Activated B cell treated with CpG ODN at 0.5 μM for 24 hours (primary cell): Measurements from ENCODE around the gene TAF1C. TPM values are rescaled to one million over a fixed set of nuclear protein-coding genes. Genes with fewer than 3 reads are reported as not detected.

ENCODE experiments used
- ATAC-seq: fragments of 200-7000 bp; cut with Tn5 transposase; one replicate; pipeline ENCODE4 v1.10.0; 2021; ENCODE audit warnings: low read depth, mild to moderate bottlenecking, moderate library complexity
- CTCF ChIA-PET: fragments of 350-600 bp; sonication (Branson Sonifier 250); formaldehyde crosslinking; loops from one replicate; lab custom pipeline; 2021; ENCODE audit warnings: antibody characterized with exemption; lab: Charles Lee
- POLR2A ChIA-PET: fragments of 350-600 bp; sonication (Branson Sonifier 250); formaldehyde crosslinking; loops from one replicate; lab custom pipeline; 2021; ENCODE audit warnings: antibody characterized with exemption; lab: Charles Lee
- DNase-seq: peaks from one replicate; pipeline ENCODE4 v3.0.0; 2022
- H3K27ac Mint-ChIP-seq: one replicate; pipeline ENCODE4 v1.8.0; 2020; ENCODE audit warnings: mixed read lengths
- H3K27me3 Mint-ChIP-seq: one replicate; pipeline ENCODE4 v1.8.0; 2021; ENCODE audit warnings: mixed read lengths
- H3K36me3 Mint-ChIP-seq: one replicate; pipeline ENCODE4 v1.8.0; 2021; ENCODE audit warnings: low read depth, mixed read lengths
- H3K4me1 Mint-ChIP-seq: one replicate; pipeline ENCODE4 v1.8.0; 2021; ENCODE audit warnings: mixed read lengths
- H3K4me3 Mint-ChIP-seq: one replicate; pipeline ENCODE4 v1.8.0; 2020; ENCODE audit warnings: mild to moderate bottlenecking, mixed read lengths
- H3K9me3 Mint-ChIP-seq: one replicate; pipeline ENCODE4 v1.8.0; 2020; ENCODE audit warnings: mixed read lengths
- CTCF ChIP-seq: fragments of 200-600 bp; IDR thresholded peaks from one replicate; pipeline ENCODE4 v1.8.0; 2022; ENCODE audit warnings: antibody characterized with exemption, mild to moderate bottlenecking
- intact Hi-C: fragments of 100-400 bp; cut with micrococcal nuclease; formaldehyde crosslinking; loops from one replicate; pipeline ENCODE4 v1.15.1; 2024
- total RNA-seq: library from RNA; stranded (reverse); gene quantifications from 2 replicates; pipeline ENCODE4 v1.2.3, GENCODE V29; 2022

The TAF1C gene
- total RNA-seq, 1 donor from 2014 or later = 85.1 TPM

- ChIA-PET POLR2A (interaction anchor here (0.7 kb wide), 1 partner anchor 54 kb away, joined by 5 read pairs; no protein-coding TSS in a partner anchor), CTCF (no interaction called here)
- no peaks in the 10 kb centered on the region for H3K9me3 Mint-ChIP-seq
- DNase-seq (no peak), ATAC-seq (no peak)
- H3K4me1 Mint-ChIP-seq = no peaks in the 10 kb centered on the region
- no peaks in the 10 kb centered on the region for H3K36me3 Mint-ChIP-seq
- no peak overlapping the region for H3K4me3 Mint-ChIP-seq
- intact Hi-C loops = no loop called here
- H3K27ac Mint-ChIP-seq = no peak overlapping the region
- peaks cover 21% of the 10 kb centered on the region for H3K27me3 Mint-ChIP-seq
- no peak for TF ChIP-seq CTCF
Measured at GRCh38 chr16:84161037-84161436, 25.8 kb downstream of the TAF1C start.

GRCh38 chr16:84159800-84160199 is 27.1 kb downstream of the TAF1C start:
- CTCF ChIA-PET = no interaction called here
- H3K4me1 Mint-ChIP-seq = no peaks in the 10 kb centered on the region
- no peak overlapping the region for H3K27ac Mint-ChIP-seq
- H3K4me3 Mint-ChIP-seq = no peak overlapping the region
- ATAC-seq = no peak
- intact Hi-C loops = no loop called here
- no peak for DNase-seq
- H3K36me3 Mint-ChIP-seq = no peaks in the 10 kb centered on the region
- H3K27me3 Mint-ChIP-seq = peaks cover 20% of the 10 kb centered on the region
- TF ChIP-seq CTCF = no peak
- POLR2A ChIA-PET = no interaction called here
- no peaks in the 10 kb centered on the region for H3K9me3 Mint-ChIP-seq

- Mint-ChIP-seq H3K4me1 (no peaks in the 10 kb centered on the region), H3K27me3 (peaks cover 16% of the 10 kb centered on the region), H3K9me3 (no peaks in the 10 kb centered on the region), H3K36me3 (no peaks in the 10 kb centered on the region), H3K4me3 (no peak overlapping the region), H3K27ac (no peak overlapping the region)
- ATAC-seq (no peak), DNase-seq (no peak)
- ChIA-PET CTCF (no interaction called here), POLR2A (no interaction called here)
- intact Hi-C loops = no loop called here
- no peak for TF ChIP-seq CTCF
Measured at GRCh38 chr16:84159007-84159406, 27.9 kb downstream of the TAF1C start.

GRCh38 chr16:84156342-84156784 is 30.5 kb downstream of the TAF1C start:
- CTCF ChIA-PET = no interaction called here
- H3K27me3 Mint-ChIP-seq = peaks cover 16% of the 10 kb centered on the region
- no peak overlapping the region for H3K27ac Mint-ChIP-seq
- no peak for ATAC-seq
- no peaks in the 10 kb centered on the region for H3K9me3 Mint-ChIP-seq
- TF ChIP-seq CTCF = no peak
- H3K36me3 Mint-ChIP-seq = no peaks in the 10 kb centered on the region
- H3K4me1 Mint-ChIP-seq = no peaks in the 10 kb centered on the region
- no peak for DNase-seq
- POLR2A ChIA-PET = interaction anchor here (0.6 kb wide), 1 partner anchor 31 kb away, joined by 3 read pairs; no protein-coding TSS in a partner anchor
- intact Hi-C loops = no loop called here
- no peak overlapping the region for H3K4me3 Mint-ChIP-seq

- H3K4me1 Mint-ChIP-seq = no peaks in the 10 kb centered on the region
- ATAC-seq = no peak
- POLR2A ChIA-PET = no interaction called here
- DNase-seq = no peak
- no peak overlapping the region for H3K27ac Mint-ChIP-seq
- H3K4me3 Mint-ChIP-seq = no peak overlapping the region
- CTCF ChIA-PET = no interaction called here
- no peaks in the 10 kb centered on the region for H3K9me3 Mint-ChIP-seq
- H3K27me3 Mint-ChIP-seq = peaks cover 18% of the 10 kb centered on the region
- no peak for TF ChIP-seq CTCF
- intact Hi-C loops = no loop called here
- no peaks in the 10 kb centered on the region for H3K36me3 Mint-ChIP-seq
Measured at GRCh38 chr16:84155771-84156170, 31.1 kb downstream of the TAF1C start.
